ENCODE measurements around the gene SHC3. TPM values are rescaled to one million over a fixed set of nuclear protein-coding genes. Genes with fewer than 3 reads are reported as not detected.

SHC3 gene
- polyA plus RNA-seq, 3 donors = not detected

- WGBS (ENCODE audit: insufficient coverage) = 100% methylated on average over 1 of the region's 5 CpGs
- peaks cover 5 to 33% (median 15%) of the 10 kb centered on the region in 3 donors for H3K27me3 Mint-ChIP-seq (ENCODE audit: low read depth in 3 of 3)
- no peak overlapping the region for H2AFZ ChIP-seq (ENCODE audit: insufficient read depth, low read depth, low read length, poor library complexity, severe bottlenecking)
- H3K9ac ChIP-seq (ENCODE audit: insufficient read depth, low read length, poor library complexity, severe bottlenecking) = no peak overlapping the region
- peaks cover 4 to 14% of the 10 kb centered on the region in 2 donors for H3K9me3 ChIP-seq (replicated peaks in 1 of 2; ENCODE audit: control insufficient read depth in 1 of 2, insufficient read depth in 1 of 2, low read length in 2 of 2)
- peaks cover 26% of the 10 kb centered on the region for H3K4me1 Mint-ChIP-seq
- H3K4me1 ChIP-seq (ENCODE audit: control insufficient read depth in 1 of 2, insufficient read depth in 2 of 2, low read length in 2 of 2) = peaks cover 21 to 26% of the 10 kb centered on the region in 2 donors
- peaks cover 8 to 26% (median 20%) of the 10 kb centered on the region in 7 donors for H3K9me3 Mint-ChIP-seq
- H3K4me3 Mint-ChIP-seq = peak overlapping the region in 1 of 2 donors; percentile 8
- H3K27me3 ChIP-seq (ENCODE audit: control insufficient read depth in 2 of 2, insufficient read depth in 2 of 2, low read length in 2 of 2) = peaks cover 4 to 15% of the 10 kb centered on the region in 2 donors
- no peaks in the 10 kb centered on the region for H4K20me1 ChIP-seq (ENCODE audit: insufficient read depth, low read length)
- H3K4me2 ChIP-seq (replicated peaks; ENCODE audit: extremely low read depth, low read length, poor library complexity, severe bottlenecking) = no peak overlapping the region
- H3K4me3 ChIP-seq (replicated peaks in 1 of 3; ENCODE audit: low read depth in 2 of 3, low read length in 3 of 3) = no peak overlapping the region
- TF ChIP-seq CTCF (IDR thresholded peaks at IDR 0.05) = no peak
- no peak for DNase-seq
- intact Hi-C loops (cut with micrococcal nuclease) = no loop called here
- H3K36me3 ChIP-seq (replicated peaks in 1 of 2; ENCODE audit: control insufficient read depth in 1 of 2, insufficient read depth in 2 of 2, low read length in 2 of 2) = no peaks in the 10 kb centered on the region
- no peak overlapping the region for H3K27ac Mint-ChIP-seq
- no peaks in the 10 kb centered on the region for H3K36me3 Mint-ChIP-seq
- H3K27ac ChIP-seq (ENCODE audit: low read depth in 1 of 2, low read length in 2 of 2) = no peak overlapping the region
- H3K79me2 ChIP-seq (ENCODE audit: insufficient read depth, low read length) = no peaks in the 10 kb centered on the region
These were observed 146.4 kb downstream of the SHC3 start for GRCh38 chr9:89032173-89032572.

- Mint-ChIP-seq H3K4me3 (no peak overlapping the region), H3K36me3 (no peaks in the 10 kb centered on the region), H3K27me3 (ENCODE audit: low read depth in 3 of 3) (peaks cover 9 to 31% (median 15%) of the 10 kb centered on the region in 3 donors), H3K27ac (no peak overlapping the region), H3K9me3 (peaks cover 8 to 26% (median 22%) of the 10 kb centered on the region in 7 donors), H3K4me1 (peaks cover 16% of the 10 kb centered on the region)
- H3K4me2 ChIP-seq (replicated peaks; ENCODE audit: extremely low read depth, low read length, poor library complexity, severe bottlenecking) = no peak overlapping the region
- peaks cover 4 to 14% of the 10 kb centered on the region in 2 donors for H3K9me3 ChIP-seq (replicated peaks in 1 of 2; ENCODE audit: control insufficient read depth in 1 of 2, insufficient read depth in 1 of 2, low read length in 2 of 2)
- H3K4me3 ChIP-seq (replicated peaks in 1 of 3; ENCODE audit: low read depth in 2 of 3, low read length in 3 of 3) = no peak overlapping the region
- H3K27me3 ChIP-seq (ENCODE audit: control insufficient read depth in 2 of 2, insufficient read depth in 2 of 2, low read length in 2 of 2) = peaks cover 4 to 15% of the 10 kb centered on the region in 2 donors
- H3K79me2 ChIP-seq (ENCODE audit: insufficient read depth, low read length) = no peaks in the 10 kb centered on the region
- intact Hi-C loops (cut with micrococcal nuclease) = no loop called here
- no peaks in the 10 kb centered on the region for H3K36me3 ChIP-seq (replicated peaks in 1 of 2; ENCODE audit: control insufficient read depth in 1 of 2, insufficient read depth in 2 of 2, low read length in 2 of 2)
- DNase-seq = no peak
- H3K4me1 ChIP-seq (ENCODE audit: control insufficient read depth in 1 of 2, insufficient read depth in 2 of 2, low read length in 2 of 2) = peaks cover 17 to 20% of the 10 kb centered on the region in 2 donors
- no peak overlapping the region for H3K27ac ChIP-seq (ENCODE audit: low read depth in 1 of 2, low read length in 2 of 2)
- no peak overlapping the region for H2AFZ ChIP-seq (ENCODE audit: insufficient read depth, low read depth, low read length, poor library complexity, severe bottlenecking)
- H4K20me1 ChIP-seq (ENCODE audit: insufficient read depth, low read length) = no peaks in the 10 kb centered on the region
- no peak for TF ChIP-seq CTCF (IDR thresholded peaks at IDR 0.05)
- H3K9ac ChIP-seq (ENCODE audit: insufficient read depth, low read length, poor library complexity, severe bottlenecking) = no peak overlapping the region
These were observed 148.8 kb downstream of the SHC3 start for GRCh38 chr9:89029788-89030187.
